ENCODE data around the gene SOD3. TPM values are rescaled to one million over a fixed set of nuclear protein-coding genes. Genes with fewer than 3 reads are reported as not detected.

The SOD3 gene
- total RNA-seq, 1 experiment from 2014 or later, result 10.7 TPM

DNA sequence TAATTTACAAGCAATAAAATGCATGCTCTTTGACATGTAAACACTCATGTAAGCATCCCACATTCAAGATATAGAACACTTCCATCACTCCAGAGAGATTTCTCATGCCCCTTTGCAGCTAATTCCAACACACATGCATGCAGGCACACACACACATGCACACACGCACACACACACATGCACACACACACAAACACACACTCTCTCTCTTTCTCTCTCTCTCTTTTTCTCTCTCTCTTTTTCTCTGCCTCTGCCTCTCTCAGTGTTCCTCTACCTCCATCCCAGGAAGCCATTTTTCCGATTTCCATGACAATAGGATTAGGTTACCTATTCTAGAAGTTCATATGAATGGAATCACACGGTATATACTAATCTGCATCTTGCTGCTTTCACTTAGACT, 11.9 kb upstream of the SOD3 start:
- ATAC-seq, result no peak
- no peaks in the 10 kb centered on the region for H4K20me1 ChIP-seq (ENCODE audit: low read length)
- no peaks in the 10 kb centered on the region for H3K27me3 ChIP-seq (ENCODE audit: low read length)
- H3K79me2 ChIP-seq (ENCODE audit: low read length), result no peaks in the 10 kb centered on the region
- no peak overlapping the region for H3K4me2 ChIP-seq (ENCODE audit: low read length)
- ChIA-PET POLR2A (ENCODE audit: unreplicated experiment) (no interaction called here), CTCF (no interaction called here)
- no peaks in the 10 kb centered on the region for H3F3A ChIP-seq (ENCODE audit: low read length, unreplicated experiment)
- no peak overlapping the region for H3K4me3 ChIP-seq (ENCODE audit: low read length)
- H2AFZ ChIP-seq (ENCODE audit: low read length), result no peak overlapping the region
- H3K36me3 ChIP-seq (ENCODE audit: low read depth, low read length), result no peaks in the 10 kb centered on the region
- intact Hi-C loops (cut with micrococcal nuclease), result loop anchor here (5.0 kb wide), 1 partner anchor 186 kb away; no protein-coding TSS in a partner anchor
- H3K4me1 ChIP-seq (ENCODE audit: insufficient read depth, low read length), result peaks cover 26% of the 10 kb centered on the region
- H3K9me2 ChIP-seq (replicated peaks; ENCODE audit: low read length), result no peaks in the 10 kb centered on the region
- no peak overlapping the region for H3K27ac ChIP-seq (ENCODE audit: low read length)
- no peak for TF ChIP-seq EZH2 (IDR thresholded peaks at IDR 0.05; ENCODE audit: low read length, unreplicated experiment)
- no peak for TF ChIP-seq EZH2phosphoT487 (IDR thresholded peaks at IDR 0.05; ENCODE audit: borderline replicate concordance, low read length)
- TF ChIP-seq, protein P1, sequence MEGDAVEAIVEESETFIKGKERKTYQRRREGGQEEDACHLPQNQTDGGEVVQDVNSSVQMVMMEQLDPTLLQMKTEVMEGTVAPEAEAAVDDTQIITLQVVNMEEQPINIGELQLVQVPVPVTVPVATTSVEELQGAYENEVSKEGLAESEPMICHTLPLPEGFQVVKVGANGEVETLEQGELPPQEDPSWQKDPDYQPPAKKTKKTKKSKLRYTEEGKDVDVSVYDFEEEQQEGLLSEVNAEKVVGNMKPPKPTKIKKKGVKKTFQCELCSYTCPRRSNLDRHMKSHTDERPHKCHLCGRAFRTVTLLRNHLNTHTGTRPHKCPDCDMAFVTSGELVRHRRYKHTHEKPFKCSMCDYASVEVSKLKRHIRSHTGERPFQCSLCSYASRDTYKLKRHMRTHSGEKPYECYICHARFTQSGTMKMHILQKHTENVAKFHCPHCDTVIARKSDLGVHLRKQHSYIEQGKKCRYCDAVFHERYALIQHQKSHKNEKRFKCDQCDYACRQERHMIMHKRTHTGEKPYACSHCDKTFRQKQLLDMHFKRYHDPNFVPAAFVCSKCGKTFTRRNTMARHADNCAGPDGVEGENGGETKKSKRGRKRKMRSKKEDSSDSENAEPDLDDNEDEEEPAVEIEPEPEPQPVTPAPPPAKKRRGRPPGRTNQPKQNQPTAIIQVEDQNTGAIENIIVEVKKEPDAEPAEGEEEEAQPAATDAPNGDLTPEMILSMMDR (conservative IDR thresholded peaks at IDR 0.05; ENCODE audit: low read depth, low read length), result no peak
- no peak for DNase-seq
- H3K9me3 ChIP-seq (ENCODE audit: low read length), result no peaks in the 10 kb centered on the region
- no TSS peak for BruUV-seq (replicated peaks)
- no peak overlapping the region for H3K9ac ChIP-seq (ENCODE audit: low read length)

DNA sequence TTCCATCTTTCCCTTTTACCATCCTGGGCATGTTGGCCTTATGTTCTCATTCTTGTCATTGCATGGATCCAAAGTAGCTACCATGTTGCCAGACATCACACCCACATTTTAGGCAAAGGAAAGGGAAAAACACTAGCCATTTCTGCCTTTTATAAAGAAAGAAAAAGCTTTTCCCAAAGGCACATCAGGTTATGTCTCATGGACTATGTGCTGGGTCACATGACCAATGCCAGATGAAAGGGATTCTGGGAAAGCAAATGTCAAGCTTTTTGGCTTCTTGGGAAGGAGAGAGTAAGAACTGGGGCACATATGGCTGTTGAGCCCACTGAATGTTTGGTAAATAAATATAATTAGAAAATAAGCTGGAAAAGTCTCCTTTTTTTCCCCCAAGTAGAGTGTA, 4.3 kb upstream of the SOD3 start:
- Histone ChIP-seq H3K4me2 (ENCODE audit: low read length) (no peak overlapping the region), H3K4me1 (ENCODE audit: insufficient read depth, low read length) (peaks cover 22% of the 10 kb centered on the region), H3K27me3 (ENCODE audit: low read length) (no peaks in the 10 kb centered on the region), H2AFZ (ENCODE audit: low read length) (no peak overlapping the region), H3K9me2 (replicated peaks; ENCODE audit: low read length) (no peaks in the 10 kb centered on the region), H3K9ac (ENCODE audit: low read length) (no peak overlapping the region), H3K9me3 (ENCODE audit: low read length) (no peaks in the 10 kb centered on the region), H3K36me3 (ENCODE audit: low read depth, low read length) (no peaks in the 10 kb centered on the region), H3F3A (ENCODE audit: low read length, unreplicated experiment) (no peaks in the 10 kb centered on the region), H3K4me3 (ENCODE audit: low read length) (no peak overlapping the region), H3K27ac (ENCODE audit: low read length) (no peak overlapping the region), H3K79me2 (ENCODE audit: low read length) (no peaks in the 10 kb centered on the region), H4K20me1 (ENCODE audit: low read length) (no peaks in the 10 kb centered on the region)
- ChIA-PET CTCF (no interaction called here), POLR2A (ENCODE audit: unreplicated experiment) (no interaction called here)
- no TSS peak for BruUV-seq (replicated peaks)
- no peak for TF ChIP-seq EZH2 (IDR thresholded peaks at IDR 0.05; ENCODE audit: low read length, unreplicated experiment)
- TF ChIP-seq, protein P1 (conservative IDR thresholded peaks at IDR 0.05; ENCODE audit: low read depth, low read length), result no peak
- TF ChIP-seq EZH2phosphoT487 (IDR thresholded peaks at IDR 0.05; ENCODE audit: borderline replicate concordance, low read length), result no peak
- ATAC-seq, result no peak
- no peak for DNase-seq
- intact Hi-C loops (cut with micrococcal nuclease), result no loop called here

DNA sequence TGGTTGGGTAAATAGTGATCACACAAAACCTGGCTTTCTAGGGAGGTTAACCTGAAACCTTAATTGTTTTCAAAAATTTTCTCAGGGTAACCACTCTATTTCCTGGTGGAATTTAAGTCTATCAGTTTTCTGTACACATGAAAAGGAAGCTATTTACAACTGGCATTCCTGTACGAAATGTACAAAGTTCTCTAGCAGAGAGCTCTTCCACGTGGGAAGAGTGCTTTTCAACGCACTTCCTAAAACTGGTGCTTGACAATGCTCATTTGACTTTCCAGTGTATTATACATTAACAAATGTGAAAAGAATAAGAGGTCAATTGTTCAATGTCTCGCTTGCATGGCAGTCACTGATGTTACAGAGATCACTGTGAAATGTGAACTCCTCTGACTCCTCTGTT, 2.8 kb upstream of the SOD3 start:
- ATAC-seq (no peak), DNase-seq (no peak)
- Histone ChIP-seq H3K9ac (ENCODE audit: low read length) (no peak overlapping the region), H3K9me2 (replicated peaks; ENCODE audit: low read length) (no peaks in the 10 kb centered on the region), H3K79me2 (ENCODE audit: low read length) (no peaks in the 10 kb centered on the region), H4K20me1 (ENCODE audit: low read length) (no peaks in the 10 kb centered on the region), H2AFZ (ENCODE audit: low read length) (no peak overlapping the region), H3K9me3 (ENCODE audit: low read length) (no peaks in the 10 kb centered on the region), H3F3A (ENCODE audit: low read length, unreplicated experiment) (no peaks in the 10 kb centered on the region), H3K4me1 (ENCODE audit: insufficient read depth, low read length) (peaks cover 24% of the 10 kb centered on the region), H3K27ac (ENCODE audit: low read length) (no peak overlapping the region), H3K4me2 (ENCODE audit: low read length) (no peak overlapping the region), H3K4me3 (ENCODE audit: low read length) (no peak overlapping the region), H3K27me3 (ENCODE audit: low read length) (no peaks in the 10 kb centered on the region), H3K36me3 (ENCODE audit: low read depth, low read length) (no peaks in the 10 kb centered on the region)
- ChIA-PET POLR2A (ENCODE audit: unreplicated experiment) (no interaction called here), CTCF (no interaction called here)
- BruUV-seq (replicated peaks), result no TSS peak
- TF ChIP-seq EZH2phosphoT487 (IDR thresholded peaks at IDR 0.05; ENCODE audit: borderline replicate concordance, low read length) (no peak), EZH2 (IDR thresholded peaks at IDR 0.05; ENCODE audit: low read length, unreplicated experiment) (no peak)
- TF ChIP-seq, protein P1 (conservative IDR thresholded peaks at IDR 0.05; ENCODE audit: low read depth, low read length), result no peak
- intact Hi-C loops (cut with micrococcal nuclease), result no loop called here

Data from PC-3 (cell line).